Measurements from ENCODE around the gene MED27. TPM values are rescaled to one million over a fixed set of nuclear protein-coding genes. Genes with fewer than 3 reads are reported as not detected.

MED27 gene
- total and polyA plus RNA-seq, 8 donors = 0.87 to 21.9 (median 12.7) TPM

- 78 to 89% (median 79%) methylated on average over 5 of the region's 5 CpGs for WGBS, 5 donors
- no peak for TF ChIP-seq POLR2AphosphoS5 (IDR thresholded peaks at IDR 0.05)
- TF ChIP-seq, protein P1, sequence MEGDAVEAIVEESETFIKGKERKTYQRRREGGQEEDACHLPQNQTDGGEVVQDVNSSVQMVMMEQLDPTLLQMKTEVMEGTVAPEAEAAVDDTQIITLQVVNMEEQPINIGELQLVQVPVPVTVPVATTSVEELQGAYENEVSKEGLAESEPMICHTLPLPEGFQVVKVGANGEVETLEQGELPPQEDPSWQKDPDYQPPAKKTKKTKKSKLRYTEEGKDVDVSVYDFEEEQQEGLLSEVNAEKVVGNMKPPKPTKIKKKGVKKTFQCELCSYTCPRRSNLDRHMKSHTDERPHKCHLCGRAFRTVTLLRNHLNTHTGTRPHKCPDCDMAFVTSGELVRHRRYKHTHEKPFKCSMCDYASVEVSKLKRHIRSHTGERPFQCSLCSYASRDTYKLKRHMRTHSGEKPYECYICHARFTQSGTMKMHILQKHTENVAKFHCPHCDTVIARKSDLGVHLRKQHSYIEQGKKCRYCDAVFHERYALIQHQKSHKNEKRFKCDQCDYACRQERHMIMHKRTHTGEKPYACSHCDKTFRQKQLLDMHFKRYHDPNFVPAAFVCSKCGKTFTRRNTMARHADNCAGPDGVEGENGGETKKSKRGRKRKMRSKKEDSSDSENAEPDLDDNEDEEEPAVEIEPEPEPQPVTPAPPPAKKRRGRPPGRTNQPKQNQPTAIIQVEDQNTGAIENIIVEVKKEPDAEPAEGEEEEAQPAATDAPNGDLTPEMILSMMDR (IDR thresholded peaks at IDR 0.05) = no peak
- TF ChIP-seq EP300 (IDR thresholded peaks at IDR 0.05) = no peak
- no peak for TF ChIP-seq POLR2A (IDR thresholded peaks at IDR 0.05)
- Histone ChIP-seq H3K27ac (no peak overlapping the region), H3K9me3 (no peaks in the 10 kb centered on the region), H3K4me1 (peaks cover 0 to 16% (median 3%) of the 10 kb centered on the region in 4 donors), H3K27me3 (no peaks in the 10 kb centered on the region), H3K36me3 (no peaks in the 10 kb centered on the region), H3K4me3 (no peak overlapping the region)
- no peak for DNase-seq
- intact Hi-C loops (cut with DNase I; ENCODE audit: low total_unique reads) = no loop called here
These were observed 96.9 kb downstream of the MED27 start for GRCh38 chr9:131982671-131983239.

- no peaks in the 10 kb centered on the region for H3K9me3 ChIP-seq
- H3K4me1 ChIP-seq = peaks cover under 1 to 20% (median 8%) of the 10 kb centered on the region in 4 donors
- WGBS, 5 donors = 85 to 95% (median 93%) methylated on average over 3 to 4 of the region's 4 CpGs
- no peaks in the 10 kb centered on the region for H3K27me3 ChIP-seq
- DNase-seq = no peak
- H3K4me3 ChIP-seq = no peak overlapping the region
- H3K36me3 ChIP-seq = no peaks in the 10 kb centered on the region
- intact Hi-C loops (cut with DNase I; ENCODE audit: low total_unique reads) = no loop called here
- H3K27ac ChIP-seq = no peak overlapping the region
- TF ChIP-seq POLR2AphosphoS5 (IDR thresholded peaks at IDR 0.05) (no peak), POLR2A (IDR thresholded peaks at IDR 0.05) (no peak), EP300 (IDR thresholded peaks at IDR 0.05) (no peak)
- TF ChIP-seq, protein P1 (IDR thresholded peaks at IDR 0.05) = no peak
These were observed 97.6 kb downstream of the MED27 start for GRCh38 chr9:131982102-131982501.

DNA sequence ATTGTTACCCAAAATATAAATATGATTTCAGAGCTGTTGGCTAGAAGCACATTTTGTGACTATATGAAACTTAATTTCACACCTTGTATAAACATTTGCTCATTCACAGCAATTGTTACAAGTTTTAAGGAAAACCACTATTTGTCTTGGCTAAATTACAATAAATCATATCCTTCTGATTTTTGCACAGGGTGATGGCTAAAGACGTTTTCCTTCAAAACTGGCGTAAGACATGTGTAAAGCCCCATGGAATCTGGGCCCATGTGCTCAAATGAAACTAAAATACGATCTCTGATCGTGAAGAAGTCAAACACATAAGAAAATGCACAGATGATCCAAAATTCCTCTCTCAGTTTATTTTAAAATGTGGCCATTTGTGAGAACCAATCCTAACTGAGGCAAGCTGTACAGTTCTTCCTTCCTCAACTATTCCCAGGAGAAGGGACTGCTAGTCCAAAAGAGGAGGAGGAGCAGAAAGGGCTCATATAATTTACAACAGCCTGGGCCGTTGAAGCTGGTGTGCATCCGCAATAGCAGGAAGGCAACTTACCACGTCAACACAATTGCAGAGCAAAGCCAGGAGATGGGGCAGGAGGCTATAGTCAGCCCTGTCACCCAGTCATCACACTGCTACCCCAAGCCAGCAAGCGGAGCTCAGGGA, 98.4 kb downstream of the MED27 start:
- TF ChIP-seq POLR2AphosphoS5 (IDR thresholded peaks at IDR 0.05) = no peak
- TF ChIP-seq, protein P1 (IDR thresholded peaks at IDR 0.05) = no peak
- TF ChIP-seq EP300 (IDR thresholded peaks at IDR 0.05) = no peak
- no peak for TF ChIP-seq POLR2A (IDR thresholded peaks at IDR 0.05)
- no peak overlapping the region for H3K27ac ChIP-seq
- 61 to 72% (median 69%) methylated on average over 8 of the region's 8 CpGs for WGBS, 5 donors
- no peak for DNase-seq
- intact Hi-C loops (cut with DNase I; ENCODE audit: low total_unique reads) = no loop called here
- H3K27me3 ChIP-seq = no peaks in the 10 kb centered on the region
- H3K9me3 ChIP-seq = no peaks in the 10 kb centered on the region
- H3K36me3 ChIP-seq = no peaks in the 10 kb centered on the region
- H3K4me1 ChIP-seq = peaks cover 9 to 28% (median 16%) of the 10 kb centered on the region in 4 donors
- no peak overlapping the region for H3K4me3 ChIP-seq

GRCh38 chr9:131980267-131981016, 99.2 kb downstream of the MED27 start:
- Histone ChIP-seq H3K36me3 (no peaks in the 10 kb centered on the region), H3K27ac (no peak overlapping the region), H3K4me1 (peaks cover 13 to 34% (median 24%) of the 10 kb centered on the region in 4 donors), H3K27me3 (no peaks in the 10 kb centered on the region), H3K9me3 (no peaks in the 10 kb centered on the region), H3K4me3 (no peak overlapping the region)
- WGBS, 5 donors = 65 to 82% (median 68%) methylated on average over 8 of the region's 8 CpGs
- intact Hi-C loops (cut with DNase I; ENCODE audit: low total_unique reads) = no loop called here
- no peak for DNase-seq
- no peak for TF ChIP-seq POLR2AphosphoS5 (IDR thresholded peaks at IDR 0.05)
- TF ChIP-seq, protein P1 (IDR thresholded peaks at IDR 0.05) = no peak
- TF ChIP-seq EP300 (IDR thresholded peaks at IDR 0.05) = no peak
- no peak for TF ChIP-seq POLR2A (IDR thresholded peaks at IDR 0.05)
